DOHH2 (cell line): ENCODE results near the gene ZRANB3.

ENCODE experiments used
- CTCF ChIP-seq: fragments of 200-600 bp; sonication (generic); IDR thresholded peaks from one replicate; pipeline ENCODE4 v1.5.1; 2014; ENCODE audit warnings: antibody characterized with exemption, mild to moderate bottlenecking, low read depth, low read length; ENCODE audit not compliant: poor library complexity, severe bottlenecking
- EZH2phosphoT487 ChIP-seq: fragments of 200-600 bp; sonication (generic); IDR thresholded peaks from 2 replicates; pipeline ENCODE4 v1.6.1; 2017; ENCODE audit warnings: borderline replicate concordance, mild to moderate bottlenecking, antibody characterized with exemption, low read length, moderate library complexity, mixed read lengths

GRCh38 chr2:135494503-135494902, 36.5 kb downstream of the ZRANB3 start:
- TF ChIP-seq CTCF (no peak), EZH2phosphoT487 (no peak)
